Measurements from ENCODE around the gene CSMD2. TPM values are rescaled to one million over a fixed set of nuclear protein-coding genes. Genes with fewer than 3 reads are reported as not detected.

CSMD2 gene
- total RNA-seq, 1 experiment from 2014 or later, result 2.8 TPM

GRCh38 chr1:33985656-33986055 is 179.4 kb downstream of the CSMD2 start:
- no peaks in the 10 kb centered on the region for H3K27me3 ChIP-seq (replicated peaks; ENCODE audit: insufficient read depth, low read depth, low read length, poor library complexity)
- no peaks in the 10 kb centered on the region for H3K9me3 ChIP-seq (ENCODE audit: low read depth, low read length, poor library complexity, severe bottlenecking)
- TF ChIP-seq CTCF (conservative IDR thresholded peaks at IDR 0.05; ENCODE audit: low read depth, low read length) (no peak), EZH2 (IDR thresholded peaks at IDR 0.05; ENCODE audit: borderline replicate concordance, low read depth, low read length, poor library complexity, severe bottlenecking) (no peak)
- no peak overlapping the region for H3K4me3 ChIP-seq (ENCODE audit: low read depth, low read length, poor library complexity, severe bottlenecking)
- no peak for DNase-seq (ENCODE audit: low spot score)
- ChIA-PET CTCF (no interaction called here), POLR2A (ENCODE audit: low non-redundant PET) (no interaction called here)
- intact Hi-C loops (cut with micrococcal nuclease; ENCODE audit: unreplicated experiment), result no loop called here
- H3K27ac ChIP-seq (ENCODE audit: low read depth, low read length, poor library complexity, severe bottlenecking), result no peak overlapping the region
- no peaks in the 10 kb centered on the region for H3K36me3 ChIP-seq (ENCODE audit: insufficient read depth, low read length, poor library complexity, severe bottlenecking)
- no peaks in the 10 kb centered on the region for H3K4me1 ChIP-seq (ENCODE audit: insufficient read depth, low read length, poor library complexity, severe bottlenecking)
- no TSS peak for BruUV-seq (replicated peaks)

GRCh38 chr1:33984906-33985565 is 180.0 kb downstream of the CSMD2 start:
- Histone ChIP-seq H3K4me3 (ENCODE audit: low read depth, low read length, poor library complexity, severe bottlenecking) (no peak overlapping the region), H3K9me3 (ENCODE audit: low read depth, low read length, poor library complexity, severe bottlenecking) (no peaks in the 10 kb centered on the region), H3K4me1 (ENCODE audit: insufficient read depth, low read length, poor library complexity, severe bottlenecking) (no peaks in the 10 kb centered on the region), H3K27ac (ENCODE audit: low read depth, low read length, poor library complexity, severe bottlenecking) (no peak overlapping the region), H3K27me3 (replicated peaks; ENCODE audit: insufficient read depth, low read depth, low read length, poor library complexity) (no peaks in the 10 kb centered on the region), H3K36me3 (ENCODE audit: insufficient read depth, low read length, poor library complexity, severe bottlenecking) (no peaks in the 10 kb centered on the region)
- DNase-seq (ENCODE audit: low spot score), result no peak
- CTCF ChIA-PET, result no interaction called here
- POLR2A ChIA-PET (ENCODE audit: low non-redundant PET), result no interaction called here
- BruUV-seq (replicated peaks), result no TSS peak
- TF ChIP-seq EZH2 (IDR thresholded peaks at IDR 0.05; ENCODE audit: borderline replicate concordance, low read depth, low read length, poor library complexity, severe bottlenecking) (no peak), CTCF (conservative IDR thresholded peaks at IDR 0.05; ENCODE audit: low read depth, low read length) (no peak)
- intact Hi-C loops (cut with micrococcal nuclease; ENCODE audit: unreplicated experiment), result no loop called here

GRCh38 chr1:33982419-33982818 is 182.6 kb downstream of the CSMD2 start:
- TF ChIP-seq CTCF (conservative IDR thresholded peaks at IDR 0.05; ENCODE audit: low read depth, low read length) (no peak), EZH2 (IDR thresholded peaks at IDR 0.05; ENCODE audit: borderline replicate concordance, low read depth, low read length, poor library complexity, severe bottlenecking) (no peak)
- CTCF ChIA-PET, result no interaction called here
- no peak for DNase-seq (ENCODE audit: low spot score)
- H3K36me3 ChIP-seq (ENCODE audit: insufficient read depth, low read length, poor library complexity, severe bottlenecking), result no peaks in the 10 kb centered on the region
- no peaks in the 10 kb centered on the region for H3K4me1 ChIP-seq (ENCODE audit: insufficient read depth, low read length, poor library complexity, severe bottlenecking)
- POLR2A ChIA-PET (ENCODE audit: low non-redundant PET), result no interaction called here
- no peak overlapping the region for H3K27ac ChIP-seq (ENCODE audit: low read depth, low read length, poor library complexity, severe bottlenecking)
- H3K27me3 ChIP-seq (replicated peaks; ENCODE audit: insufficient read depth, low read depth, low read length, poor library complexity), result no peaks in the 10 kb centered on the region
- no peaks in the 10 kb centered on the region for H3K9me3 ChIP-seq (ENCODE audit: low read depth, low read length, poor library complexity, severe bottlenecking)
- H3K4me3 ChIP-seq (ENCODE audit: low read depth, low read length, poor library complexity, severe bottlenecking), result no peak overlapping the region
- BruUV-seq (replicated peaks), result no TSS peak
- intact Hi-C loops (cut with micrococcal nuclease; ENCODE audit: unreplicated experiment), result no loop called here
